ENCODE results near the gene CLN3.
"Not testable (repeated sequence)": the region's sequence is repeated elsewhere in the genome, so short reads cannot be mapped to it uniquely, and the experiment has no call there.

Gene CLN3

DNA sequence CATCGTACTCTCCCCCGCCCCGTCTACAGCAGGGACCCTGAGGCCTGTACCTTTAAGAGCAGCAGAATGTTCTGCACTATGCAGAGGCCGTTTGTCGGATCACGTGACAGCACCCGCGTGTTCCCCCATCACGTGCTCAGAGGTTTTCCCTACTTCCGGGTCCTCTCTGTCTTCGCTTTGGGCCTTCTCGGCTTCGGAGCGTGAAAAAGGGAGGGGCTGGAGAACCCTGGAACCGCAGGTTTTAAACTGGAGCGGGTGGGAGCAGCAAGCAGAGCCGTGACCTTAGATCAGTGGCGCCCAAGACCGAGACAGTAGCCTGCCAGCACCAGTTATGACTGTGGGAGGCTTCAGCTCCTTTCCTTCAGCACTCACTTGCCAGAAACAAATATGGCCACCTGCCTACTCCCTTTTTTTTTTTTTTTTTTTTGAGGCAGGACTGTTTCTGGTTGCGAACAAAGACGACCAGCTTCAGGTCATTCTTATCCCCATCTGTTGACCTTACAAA, at the start of gene CLN3:
CLN3 (minus strand) TSS at position 105 of the 505 bp plus-strand sequence. CDS start 315 bp downstream, outside the sequence.
- peak; percentile 76 for DNase-seq (ENCODE audit: low read depth)

GRCh38 chr16:28540346-28540745, 48.5 kb upstream of the CLN3 start:
- no peak for DNase-seq (ENCODE audit: low read depth)

GRCh38 chr16:28538733-28539596, 47.1 kb upstream of the CLN3 start, which contains the start of gene NUPR1:
TSS of gene NUPR1 (minus strand) at chr16:28538974. CDS start at chr16:28538907, 67 bp downstream.
- DNase-seq (ENCODE audit: low read depth), result no peak

- DNase-seq (ENCODE audit: low read depth), result no peak
Measured at GRCh38 chr16:28537964-28538732, 46.3 kb upstream of the CLN3 start.

GRCh38 chr16:28537076-28537475, 45.2 kb upstream of the CLN3 start:
- no peak for DNase-seq (ENCODE audit: low read depth)

DNA sequence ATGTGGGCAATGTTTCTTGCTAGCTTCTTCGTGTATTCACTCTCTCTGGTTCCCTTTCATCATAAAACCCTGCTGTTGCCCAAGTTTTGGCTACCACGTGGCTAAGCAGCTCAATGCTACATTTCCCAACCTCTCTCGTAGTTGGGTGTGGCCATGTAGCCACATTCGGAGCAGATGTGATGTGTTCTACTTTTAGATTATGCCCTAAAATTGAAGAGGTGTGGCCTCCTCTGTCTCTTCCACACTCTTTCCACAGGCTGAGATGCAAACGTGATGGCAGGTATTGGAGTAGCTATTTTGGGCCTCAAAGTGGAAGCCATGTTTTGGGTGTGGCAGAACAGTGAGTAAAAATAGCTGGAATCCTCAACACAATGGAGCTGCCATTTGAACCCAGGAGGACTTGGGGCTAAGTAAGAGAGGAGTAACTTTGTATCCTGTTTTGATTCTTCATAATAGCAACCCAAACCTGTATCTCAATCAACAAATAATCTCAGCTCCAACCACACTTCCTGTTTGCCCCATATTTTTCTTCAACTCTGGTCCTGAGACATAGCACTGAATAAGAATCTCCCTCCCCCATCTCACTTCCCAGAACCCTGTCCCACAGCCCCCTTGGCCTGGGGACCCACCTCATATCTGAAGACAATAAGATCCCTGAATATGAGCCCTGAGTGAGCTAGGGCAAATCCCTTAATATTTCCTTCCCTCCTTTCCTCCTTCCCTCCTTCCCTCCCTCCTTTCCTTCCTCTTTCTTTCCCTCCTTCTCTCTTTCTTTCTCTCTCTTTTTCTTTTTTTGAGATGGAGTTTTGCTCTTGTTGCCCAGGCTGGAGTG, 42.9 kb upstream of the CLN3 start:
- DNase-seq (ENCODE audit: low read depth), result no peak

DNA sequence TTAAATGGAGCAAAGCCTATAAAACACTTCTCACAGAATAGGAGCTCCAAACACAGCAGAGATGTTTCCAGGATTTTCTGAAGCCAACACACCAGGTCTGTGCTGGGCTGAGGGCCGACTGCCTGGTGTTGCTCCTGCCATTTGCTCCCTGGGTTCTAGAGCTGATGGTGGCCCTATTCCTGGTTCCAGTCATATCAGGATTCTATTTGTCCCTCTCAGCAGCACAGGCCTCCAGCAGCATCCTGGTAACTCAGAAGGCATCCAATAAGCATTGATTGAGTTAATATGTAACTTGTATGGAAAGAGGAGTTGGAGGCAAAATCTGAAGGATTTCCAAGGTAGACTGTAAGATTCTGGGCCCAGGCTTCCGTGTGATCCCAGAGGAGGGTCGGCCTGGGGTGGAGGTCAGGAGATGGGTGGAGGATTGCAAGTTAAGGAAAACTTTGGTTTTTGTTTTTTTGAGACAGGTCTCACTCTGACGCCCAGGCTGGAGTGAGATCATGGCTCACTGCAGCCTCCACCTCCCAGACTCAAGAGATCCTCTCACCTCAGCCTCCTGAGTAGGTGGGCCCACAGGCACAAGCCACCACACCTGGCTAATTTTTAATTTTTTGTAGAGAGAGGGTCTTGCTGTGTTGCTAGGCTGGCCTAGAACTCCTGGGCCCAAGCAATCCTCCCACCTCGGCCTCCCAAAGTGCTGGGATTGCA, 41.2 kb upstream of the CLN3 start:
- no peak for DNase-seq (ENCODE audit: low read depth)

- no peak for DNase-seq (ENCODE audit: low read depth)
Measured at GRCh38 chr16:28531777-28532744, 40.2 kb upstream of the CLN3 start.

GRCh38 chr16:28529124-28529523, 37.2 kb upstream of the CLN3 start:
- no peak for DNase-seq (ENCODE audit: low read depth)

- DNase-seq (ENCODE audit: low read depth), result no peak
Measured at GRCh38 chr16:28528463-28528867, 36.6 kb upstream of the CLN3 start.

DNA sequence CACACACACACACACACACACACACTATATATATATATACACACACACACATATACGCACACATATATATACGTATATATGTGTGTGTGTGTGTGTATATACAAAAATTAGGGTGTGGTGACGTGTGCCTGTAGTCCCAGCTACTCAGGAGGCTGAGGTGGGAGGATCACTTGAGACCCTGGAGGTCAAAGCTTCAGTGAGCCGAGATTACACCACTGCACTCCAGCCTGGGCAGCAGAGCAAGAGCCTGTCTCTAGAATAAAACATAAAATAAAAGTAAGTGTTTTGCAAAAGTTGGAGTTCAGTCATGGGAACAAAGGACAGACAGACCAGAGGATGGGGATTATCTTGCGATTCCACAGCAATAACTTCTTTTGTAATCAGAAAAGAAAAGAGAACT, 36.1 kb upstream of the CLN3 start:
- DNase-seq (ENCODE audit: low read depth), result no peak

GRCh38 chr16:28527100-28527785, 35.4 kb upstream of the CLN3 start:
- not testable (repeated sequence) for DNase-seq (ENCODE audit: low read depth)

- DNase-seq (ENCODE audit: low read depth), result no peak
Measured at GRCh38 chr16:28526201-28527099, 34.6 kb upstream of the CLN3 start.

DNA sequence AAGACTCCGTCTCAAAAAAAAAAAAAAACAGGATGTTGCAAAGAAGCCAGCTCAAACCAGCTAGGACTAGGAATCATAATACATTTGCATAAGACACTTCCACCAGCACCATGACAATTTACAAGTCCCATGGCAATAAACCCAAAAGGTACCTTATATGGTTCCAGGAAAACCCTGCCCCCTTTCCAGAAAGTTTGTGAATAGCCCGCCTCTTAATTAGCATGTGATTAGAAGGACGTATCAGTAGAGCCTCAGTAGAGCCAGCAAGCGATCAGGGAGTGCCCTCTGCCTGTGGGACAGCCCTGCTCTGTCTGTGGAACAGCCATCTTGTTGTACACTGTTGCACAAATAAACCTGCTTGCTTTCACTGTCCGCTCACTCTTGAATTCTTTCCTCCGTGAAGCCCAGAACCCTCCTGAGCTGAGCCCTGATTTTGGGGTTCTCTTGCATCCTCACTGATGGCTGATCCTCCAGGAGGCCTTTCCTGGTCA, 32.9 kb upstream of the CLN3 start:
- no peak for DNase-seq (ENCODE audit: low read depth)

DNA sequence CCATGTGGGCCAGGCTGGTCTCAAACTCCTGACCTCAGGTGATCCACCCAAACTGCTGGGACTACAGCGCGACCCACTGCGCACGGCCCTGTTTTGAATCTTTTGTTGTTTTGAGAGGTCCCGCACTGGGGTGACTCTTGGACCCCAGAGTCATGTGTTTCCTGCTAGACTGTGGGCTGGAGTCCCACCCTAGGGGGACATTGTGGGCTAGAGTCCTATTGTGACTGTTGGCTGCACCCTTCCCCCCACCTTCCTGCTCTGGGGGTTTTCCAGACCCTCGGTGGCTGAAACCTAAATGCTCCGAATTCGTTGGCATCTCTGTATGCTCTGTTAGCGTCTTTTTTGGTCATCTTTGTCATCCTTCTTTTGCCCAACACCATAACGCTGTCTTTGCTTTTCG, 30.9 kb upstream of the CLN3 start:
- DNase-seq (ENCODE audit: low read depth), result no peak

- DNase-seq (ENCODE audit: low read depth), result no peak
Measured at GRCh38 chr16:28521436-28521835, 29.6 kb upstream of the CLN3 start.

- no peak for DNase-seq (ENCODE audit: low read depth)
Measured at GRCh38 chr16:28520672-28521071, 28.8 kb upstream of the CLN3 start.

- no peak for DNase-seq (ENCODE audit: low read depth)
Measured at GRCh38 chr16:28514246-28514645, 22.4 kb upstream of the CLN3 start.
